DMS153 treated with DMSO at 0.1 percent for 48 hours (cell line): ENCODE data around the gene COL5A1.
"Not testable (repeated sequence)": the region's sequence is repeated elsewhere in the genome, so short reads cannot be mapped to it uniquely, and the experiment has no call there.

Source experiments
- DNase-seq: peaks from one replicate; lab custom pipeline; 2025; ENCODE audit not compliant: unreplicated experiment; lab: John Stamatoyannopoulos, UW

Gene COL5A1

GRCh38 chr9:134690301-134690751, 48.7 kb downstream of the COL5A1 start:
- DNase-seq, result no peak

GRCh38 chr9:134690946-134691694, 49.5 kb downstream of the COL5A1 start:
- no peak for DNase-seq

- DNase-seq, result no peak
Measured at GRCh38 chr9:134691695-134692572, 50.3 kb downstream of the COL5A1 start.

- no peak for DNase-seq
Measured at GRCh38 chr9:134692573-134692860, 50.9 kb downstream of the COL5A1 start.

GRCh38 chr9:134693011-134693410, 51.4 kb downstream of the COL5A1 start:
- no peak for DNase-seq

- no peak for DNase-seq
Measured at GRCh38 chr9:134693641-134694367, 52.2 kb downstream of the COL5A1 start.

GRCh38 chr9:134694368-134694665, 52.7 kb downstream of the COL5A1 start:
- DNase-seq, result no peak

GRCh38 chr9:134694714-134695113, 53.1 kb downstream of the COL5A1 start:
- DNase-seq, result no peak

- DNase-seq, result no peak
Measured at GRCh38 chr9:134695144-134695543, 53.5 kb downstream of the COL5A1 start.

GRCh38 chr9:134696433-134696832, 54.8 kb downstream of the COL5A1 start:
- no peak for DNase-seq

GRCh38 chr9:134698111-134698510, 56.5 kb downstream of the COL5A1 start:
- no peak for DNase-seq

- DNase-seq, result peak; percentile 46
Measured at GRCh38 chr9:134698587-134699342, 57.2 kb downstream of the COL5A1 start.

- no peak for DNase-seq
Measured at GRCh38 chr9:134699343-134699740, 57.7 kb downstream of the COL5A1 start.

- DNase-seq, result no peak
Measured at GRCh38 chr9:134700636-134701350, 59.2 kb downstream of the COL5A1 start.

GRCh38 chr9:134701581-134702259, 60.1 kb downstream of the COL5A1 start:
- no peak for DNase-seq

- no peak for DNase-seq
Measured at GRCh38 chr9:134702291-134702690, 60.7 kb downstream of the COL5A1 start.

GRCh38 chr9:134703730-134704114, 62.1 kb downstream of the COL5A1 start:
- not testable (repeated sequence) for DNase-seq

GRCh38 chr9:134704498-134704897, 62.9 kb downstream of the COL5A1 start:
- DNase-seq, result no peak

GRCh38 chr9:134705786-134706185, 64.2 kb downstream of the COL5A1 start:
- DNase-seq, result no peak

GRCh38 chr9:134706522-134706921, 64.9 kb downstream of the COL5A1 start:
- no peak for DNase-seq
